HG02884 (cell line): ENCODE data around the gene ZFP64.
"Not testable (repeated sequence)": the region's sequence is repeated elsewhere in the genome, so short reads cannot be mapped to it uniquely, and the experiment has no call there.

Experiments
- ATAC-seq: cut with Tn5 transposase; IDR thresholded peaks from one replicate; pipeline ENCODE4 v1.9.1; 2021; ENCODE audit warnings: mild to moderate bottlenecking, moderate library complexity; ENCODE audit not compliant: unreplicated experiment

ZFP64 gene

GRCh38 chr20:52191132-52191915, at the start of gene ZFP64:
ZFP64 (minus strand) TSS chr20:52191779; CDS start chr20:52191636, 143 bp downstream.
- peak; percentile 72 for ATAC-seq

DNA sequence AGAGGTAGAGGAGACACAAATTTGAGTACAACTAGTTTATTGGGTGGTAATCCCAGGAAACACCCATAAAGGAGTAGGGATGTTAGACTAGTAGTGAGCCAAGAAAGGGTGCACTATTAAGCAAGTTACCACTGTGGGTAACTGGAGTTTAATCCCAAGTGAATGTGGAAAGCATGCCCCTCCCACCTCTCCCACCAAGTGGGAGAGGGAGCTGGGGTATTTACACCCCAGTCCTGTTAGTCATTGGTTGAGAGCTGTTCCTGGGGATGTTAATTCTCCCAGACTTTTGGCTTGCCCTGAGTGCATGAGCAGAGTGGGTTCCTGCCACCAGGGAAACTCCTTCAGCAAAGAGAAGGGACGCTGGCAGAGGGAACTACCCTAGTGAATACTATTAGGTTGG, 49.2 kb upstream of the ZFP64 start:
- no peak for ATAC-seq

DNA sequence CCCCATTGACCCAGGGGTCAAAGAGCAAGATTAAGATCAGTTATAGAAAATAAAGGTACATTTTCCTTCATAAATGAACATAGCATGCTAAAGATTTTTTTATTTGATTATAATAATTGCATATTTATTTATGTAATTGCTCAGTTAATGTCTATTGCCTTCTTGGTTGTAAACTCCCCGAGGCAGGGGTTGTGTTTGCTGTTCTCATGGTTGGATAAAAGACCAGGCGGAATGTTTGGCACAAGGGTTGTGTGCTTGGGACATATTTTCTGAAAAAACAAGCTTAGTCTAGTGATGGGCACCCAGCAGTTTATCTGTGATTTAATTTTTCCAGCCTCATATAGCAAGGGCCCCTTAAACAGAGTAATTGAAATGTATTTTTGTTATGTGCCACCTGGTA, 47.5 kb upstream of the ZFP64 start:
- no peak for ATAC-seq

DNA sequence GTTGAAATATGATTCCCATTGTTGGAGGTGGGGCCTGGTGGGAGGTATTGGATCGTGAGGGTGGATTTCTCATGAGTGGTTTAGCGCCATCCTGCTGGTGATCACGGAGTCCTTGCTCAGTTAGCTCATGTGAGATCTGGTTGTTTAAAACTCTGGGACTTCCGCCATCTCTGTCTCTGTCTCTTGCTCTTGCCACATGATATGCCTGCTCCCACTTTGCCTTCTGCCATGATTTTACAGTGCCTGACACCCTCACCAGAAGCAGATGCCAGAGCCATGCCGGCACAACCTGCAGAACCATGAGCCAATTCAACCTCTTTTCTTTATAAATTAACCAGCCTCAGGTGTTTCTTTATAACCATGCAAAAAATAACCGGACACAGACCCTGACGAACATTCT, 44.7 kb upstream of the ZFP64 start:
- no peak for ATAC-seq

DNA sequence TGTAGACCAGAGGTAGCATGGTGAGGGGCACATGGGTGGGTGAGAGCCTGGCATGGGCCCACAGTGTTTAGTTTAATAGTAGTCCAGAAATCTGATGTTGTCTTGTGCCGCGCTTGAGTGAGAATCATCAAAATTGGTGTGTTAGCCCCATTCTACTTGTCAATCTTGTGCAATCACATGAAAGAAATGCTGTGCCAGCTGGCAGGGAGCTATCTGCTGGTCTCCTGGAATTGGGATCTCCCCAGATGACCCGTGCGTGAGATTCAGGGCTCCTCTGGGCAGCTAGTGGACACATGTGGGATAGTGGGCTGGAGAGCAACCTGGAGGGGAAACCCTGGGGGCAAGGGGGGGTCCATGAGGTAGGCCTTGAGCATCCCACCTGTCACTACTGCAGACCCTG, 43.5 kb upstream of the ZFP64 start:
- no peak for ATAC-seq

DNA sequence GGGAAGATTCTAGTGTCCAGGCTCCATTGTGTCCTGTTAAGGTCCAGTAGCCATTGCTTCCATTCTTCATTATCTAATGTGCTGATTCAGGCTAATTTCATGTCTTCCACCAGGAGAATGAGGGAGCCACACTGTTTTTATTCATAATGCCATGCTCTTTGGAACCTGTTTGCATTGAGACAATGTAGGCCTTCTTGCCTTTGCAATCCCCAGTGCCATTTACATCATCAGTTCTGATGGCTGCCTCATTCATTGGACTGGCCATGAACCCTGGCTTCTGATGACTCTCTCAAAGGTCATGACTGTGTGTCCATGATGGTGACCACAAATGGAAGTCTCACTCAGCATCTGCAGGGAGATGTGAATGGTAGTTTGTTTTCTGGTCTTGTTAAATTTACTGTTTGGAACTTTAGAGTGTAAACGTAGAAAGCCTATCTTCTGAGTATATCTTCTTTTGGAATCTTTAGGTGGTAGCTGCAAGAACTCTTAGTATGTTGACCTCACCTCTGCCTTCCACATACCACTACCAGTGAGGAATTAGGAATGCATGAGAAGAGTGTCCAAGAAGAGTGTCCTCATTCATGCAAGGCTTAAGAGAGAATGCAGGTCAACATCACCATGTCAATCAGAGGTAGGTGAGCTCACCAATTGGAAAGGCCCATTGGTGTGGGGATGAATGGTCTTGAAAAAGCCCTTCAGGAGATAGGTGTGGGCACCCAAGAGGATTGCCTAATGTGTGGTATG, 42.9 kb upstream of the ZFP64 start:
- no peak for ATAC-seq

GRCh38 chr20:52231230-52231746, 39.7 kb upstream of the ZFP64 start:
- no peak for ATAC-seq

GRCh38 chr20:52230409-52230808, 38.8 kb upstream of the ZFP64 start:
- no peak for ATAC-seq

DNA sequence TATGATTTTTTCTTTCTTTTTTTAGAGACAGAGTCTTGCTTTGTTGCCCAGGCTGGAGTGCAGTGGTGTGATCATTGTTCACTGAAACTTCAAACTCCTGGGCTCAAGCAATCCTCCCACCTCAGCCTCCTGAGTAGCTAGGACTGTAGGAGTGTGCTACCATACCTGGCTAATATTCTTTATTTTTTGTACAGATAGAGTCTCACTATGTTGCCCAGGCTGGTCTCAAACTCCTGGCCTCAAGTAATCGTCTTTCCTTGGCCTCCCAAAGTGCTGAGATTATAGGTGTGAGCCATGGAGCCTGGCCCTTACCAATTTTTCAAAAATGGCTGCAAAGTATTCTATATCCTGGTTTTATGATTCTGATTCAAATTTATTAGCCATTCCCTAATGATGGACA, 37.8 kb upstream of the ZFP64 start:
- ATAC-seq = not testable (repeated sequence)

GRCh38 chr20:52226370-52226769, 34.8 kb upstream of the ZFP64 start:
- no peak for ATAC-seq

- no peak for ATAC-seq
Observed at GRCh38 chr20:52224920-52225319, 33.3 kb upstream of the ZFP64 start.

DNA sequence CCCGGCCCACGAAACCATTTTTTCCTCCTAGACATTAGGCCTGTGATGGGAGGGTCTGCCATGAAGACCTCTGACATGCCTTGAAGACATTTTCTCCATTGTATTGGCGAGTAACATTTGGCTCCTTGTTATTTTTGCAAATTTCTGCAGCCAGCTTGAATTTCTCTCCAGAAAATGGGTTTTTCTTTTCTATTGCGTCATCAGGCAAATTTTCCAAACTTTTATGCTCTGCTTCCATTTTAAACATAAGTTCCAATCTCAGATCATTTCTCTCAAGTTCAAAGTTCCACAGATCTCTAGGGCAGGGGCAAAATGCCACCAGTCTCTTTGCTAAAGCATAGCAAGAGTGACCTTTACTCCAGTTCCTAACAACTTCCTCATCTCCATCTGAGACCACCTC, 29.8 kb upstream of the ZFP64 start:
- ATAC-seq = not testable (repeated sequence)

DNA sequence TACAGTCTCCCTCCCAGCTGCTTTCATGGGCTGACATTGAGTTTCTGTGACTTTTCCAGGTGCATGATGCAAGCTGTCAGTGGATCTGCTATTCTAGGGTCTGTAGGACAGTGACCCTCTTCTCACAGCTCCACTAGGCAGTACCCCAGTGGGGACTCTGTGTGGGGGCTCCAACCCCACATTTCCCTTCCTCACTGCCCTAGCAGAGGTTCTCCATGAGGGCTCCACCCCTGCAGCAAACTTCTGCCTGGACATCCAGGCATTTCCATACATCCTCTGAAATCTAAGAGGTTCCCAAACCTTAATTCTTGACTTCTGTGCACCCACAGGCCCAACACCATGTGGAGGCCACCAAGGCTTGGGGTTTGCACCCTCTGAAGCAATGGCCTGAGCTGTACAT, 29.3 kb upstream of the ZFP64 start:
- not testable (repeated sequence) for ATAC-seq

GRCh38 chr20:52219441-52219840, 27.9 kb upstream of the ZFP64 start:
- ATAC-seq = no peak

GRCh38 chr20:52217689-52218395, 26.3 kb upstream of the ZFP64 start:
- no peak for ATAC-seq

GRCh38 chr20:52213995-52214394, 22.4 kb upstream of the ZFP64 start:
- ATAC-seq = no peak

DNA sequence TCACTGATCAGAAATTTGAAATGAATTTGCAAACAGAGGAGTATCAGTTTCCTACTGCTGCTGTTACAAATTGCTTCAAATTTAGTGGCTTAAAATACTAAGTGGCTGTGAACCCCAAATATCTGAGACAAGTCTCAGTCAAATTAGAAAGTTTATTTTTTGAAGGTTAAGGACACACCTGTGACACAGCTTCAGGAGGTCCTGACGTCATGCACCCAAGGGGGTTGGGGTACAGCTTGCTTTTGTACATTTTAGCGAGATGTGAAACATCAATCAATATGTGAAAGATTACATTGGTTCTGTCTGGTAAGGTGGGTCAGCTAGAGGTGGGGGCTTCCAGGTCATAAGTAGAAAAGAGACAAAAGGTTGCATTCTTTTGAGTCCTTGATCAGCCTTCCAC, 21.4 kb upstream of the ZFP64 start:
- ATAC-seq = no peak

GRCh38 chr20:52210037-52210990, 18.7 kb upstream of the ZFP64 start:
- no peak for ATAC-seq

DNA sequence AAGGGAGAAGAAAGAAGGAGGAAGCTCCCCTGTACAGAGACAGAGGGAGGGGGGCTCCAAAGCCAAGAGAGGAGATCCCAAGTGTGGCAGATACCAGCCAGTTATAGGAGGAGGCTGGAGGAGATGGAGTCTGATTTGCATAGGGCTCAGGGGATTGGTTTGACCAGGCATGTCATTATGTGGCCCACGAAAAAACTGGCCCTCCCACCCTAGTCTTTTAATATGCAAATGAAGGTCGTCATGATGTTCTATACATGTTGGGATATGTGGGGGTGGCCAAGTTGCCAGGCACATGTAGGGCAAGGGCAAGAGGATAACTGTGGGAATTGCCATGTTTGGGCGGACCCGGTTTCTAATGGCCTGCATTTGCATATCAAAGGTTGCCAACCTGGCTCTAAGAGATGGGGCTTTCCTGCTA, 17.6 kb upstream of the ZFP64 start:
- ATAC-seq = no peak
